Stimulated activated CD4-positive, alpha-beta T cell treated with anti-CD3 and anti-CD28 coated beads, Interleukin-2, amount 100 ng/mL, for 48 hours (primary cell): Measurements from ENCODE around the gene SLC35E1.
A peak's percentile ranks its signal among the peaks of the same experiment; 100 is the strongest.

Experiments used
- DNase-seq, 2 donors: peaks; one replicate each; pipeline ENCODE4 v3.0.0-alpha.2; 2020

The SLC35E1 gene

GRCh38 chr19:16595097-16595496, 22.9 kb upstream of the SLC35E1 start:
- DNase-seq = no peak

GRCh38 chr19:16594681-16595091, 22.5 kb upstream of the SLC35E1 start:
- DNase-seq = no peak

GRCh38 chr19:16594131-16594586, 21.9 kb upstream of the SLC35E1 start:
- no peak for DNase-seq

DNA sequence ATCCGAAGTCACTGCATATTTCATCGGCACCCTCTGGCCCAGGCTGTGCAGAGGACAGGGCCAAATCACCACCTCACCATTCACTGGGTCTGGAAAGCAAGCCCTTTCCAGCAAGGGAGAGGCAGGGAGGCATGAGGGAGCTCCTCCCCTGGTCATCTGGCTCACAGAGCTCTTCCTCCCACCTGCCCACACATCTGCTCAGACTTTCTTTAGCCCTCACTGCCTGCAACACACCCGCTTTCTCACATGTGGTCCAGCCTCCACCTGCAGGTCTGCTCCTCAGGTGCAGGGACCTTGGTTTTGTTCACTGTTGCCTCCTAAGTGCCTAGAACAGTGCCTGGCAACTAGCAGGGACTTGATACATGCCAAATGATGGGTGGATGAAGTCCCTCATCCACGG, 21.0 kb upstream of the SLC35E1 start:
- no peak for DNase-seq

- no peak for DNase-seq
Measured at GRCh38 chr19:16591803-16592556, 19.8 kb upstream of the SLC35E1 start.

GRCh38 chr19:16590876-16591802, 18.9 kb upstream of the SLC35E1 start:
- DNase-seq = no peak

DNA sequence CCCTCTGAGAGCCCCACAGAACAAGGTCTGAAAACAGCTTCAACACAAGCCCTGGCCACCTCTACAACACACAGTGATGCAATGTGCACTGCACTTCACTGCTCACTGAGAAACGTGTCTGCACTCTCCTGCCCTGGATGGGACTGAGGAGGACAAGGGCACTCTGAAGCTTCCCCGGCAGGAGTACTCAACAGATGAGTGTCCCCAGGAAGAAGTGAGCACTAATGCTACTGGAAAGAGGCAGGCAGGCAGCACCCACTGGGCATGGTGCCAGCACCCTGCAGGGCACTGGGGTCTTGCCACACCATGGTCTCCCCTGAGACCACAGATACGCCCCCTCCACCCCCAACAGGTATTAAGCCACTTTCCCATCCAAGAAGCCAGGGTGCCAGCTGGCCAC, 17.7 kb upstream of the SLC35E1 start:
- DNase-seq = no peak

DNA sequence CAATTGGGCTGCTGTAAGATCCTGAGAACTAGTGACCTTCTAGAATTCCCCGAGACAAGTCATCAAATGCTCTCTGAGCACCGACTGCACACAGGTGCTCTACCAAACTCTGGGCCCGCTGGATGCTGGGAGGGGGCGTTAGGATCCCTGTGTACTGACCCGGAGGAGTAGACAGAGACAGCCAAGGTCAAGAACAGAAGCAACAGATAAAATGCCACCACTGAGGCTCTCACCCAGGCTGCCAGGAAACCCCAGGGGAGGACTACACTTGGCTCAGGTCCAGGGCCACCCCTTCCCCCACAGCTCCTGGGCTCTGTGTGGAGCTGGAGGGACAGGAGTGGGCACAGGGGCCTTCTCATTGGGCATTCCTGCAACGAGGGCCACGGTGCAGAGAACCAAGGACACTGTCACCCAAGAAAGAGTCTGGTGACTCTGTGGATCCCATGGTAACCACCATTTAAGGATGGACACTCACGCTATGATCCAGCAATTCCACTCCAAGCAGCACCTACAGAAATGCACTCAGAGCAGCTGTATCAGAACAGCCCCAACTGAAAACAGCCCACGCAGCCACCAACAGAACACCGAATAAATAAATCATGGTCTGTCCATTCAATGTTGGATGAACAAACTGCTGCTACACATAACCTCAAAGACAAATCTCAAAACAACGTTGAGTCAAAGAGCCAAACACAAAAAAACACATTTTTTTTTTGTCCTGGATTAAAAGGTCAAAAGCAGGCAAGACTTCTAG, 16.8 kb upstream of the SLC35E1 start:
- no peak for DNase-seq

DNA sequence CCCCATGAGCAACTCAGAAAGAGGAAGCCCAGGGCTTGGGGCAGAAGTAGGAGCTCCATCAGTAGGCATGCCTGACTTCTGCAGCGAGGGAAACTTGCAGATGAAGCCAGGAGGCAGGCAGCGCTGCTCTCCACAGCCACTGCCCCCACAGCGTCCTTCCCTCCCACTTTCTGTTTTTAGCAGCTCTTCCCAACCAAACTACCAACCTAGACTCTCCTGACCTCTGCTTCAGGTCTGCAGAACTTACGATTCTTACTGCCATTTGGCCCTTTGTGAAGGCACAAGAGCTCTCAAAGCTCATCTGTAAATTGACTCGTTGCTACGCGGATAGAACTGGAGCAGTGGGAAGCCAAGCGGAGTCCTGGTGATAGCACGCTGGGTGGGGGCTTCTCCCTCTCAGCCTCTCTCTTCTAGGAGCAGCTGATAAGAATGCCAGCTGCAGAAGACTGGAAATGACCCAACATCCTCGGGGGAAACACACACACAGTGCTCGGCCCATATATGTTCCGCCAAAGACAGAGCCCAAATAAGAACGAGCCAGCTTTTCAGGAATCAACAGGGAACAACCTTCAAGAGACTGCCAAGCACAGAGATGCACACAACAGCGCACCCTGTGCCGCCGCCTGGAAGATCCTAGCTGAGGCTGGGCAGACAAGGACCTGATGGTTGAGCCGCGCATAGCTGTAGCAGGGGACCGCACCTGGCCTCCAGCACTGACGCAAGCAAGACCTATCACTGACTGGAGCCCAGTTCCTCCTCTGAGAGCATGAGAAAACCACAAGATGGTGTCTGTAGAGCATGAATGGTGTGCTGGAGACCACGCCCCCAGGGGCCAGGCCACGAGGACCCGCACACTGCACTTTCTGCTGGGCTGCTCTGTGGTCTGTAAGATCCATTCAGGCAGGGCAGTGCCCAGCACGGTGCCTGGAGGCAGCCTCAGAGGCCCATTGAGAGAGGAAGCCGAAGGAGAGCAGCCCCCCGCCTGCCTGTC, 15.9 kb upstream of the SLC35E1 start:
- peak; percentile 47 to 48 for DNase-seq

DNA sequence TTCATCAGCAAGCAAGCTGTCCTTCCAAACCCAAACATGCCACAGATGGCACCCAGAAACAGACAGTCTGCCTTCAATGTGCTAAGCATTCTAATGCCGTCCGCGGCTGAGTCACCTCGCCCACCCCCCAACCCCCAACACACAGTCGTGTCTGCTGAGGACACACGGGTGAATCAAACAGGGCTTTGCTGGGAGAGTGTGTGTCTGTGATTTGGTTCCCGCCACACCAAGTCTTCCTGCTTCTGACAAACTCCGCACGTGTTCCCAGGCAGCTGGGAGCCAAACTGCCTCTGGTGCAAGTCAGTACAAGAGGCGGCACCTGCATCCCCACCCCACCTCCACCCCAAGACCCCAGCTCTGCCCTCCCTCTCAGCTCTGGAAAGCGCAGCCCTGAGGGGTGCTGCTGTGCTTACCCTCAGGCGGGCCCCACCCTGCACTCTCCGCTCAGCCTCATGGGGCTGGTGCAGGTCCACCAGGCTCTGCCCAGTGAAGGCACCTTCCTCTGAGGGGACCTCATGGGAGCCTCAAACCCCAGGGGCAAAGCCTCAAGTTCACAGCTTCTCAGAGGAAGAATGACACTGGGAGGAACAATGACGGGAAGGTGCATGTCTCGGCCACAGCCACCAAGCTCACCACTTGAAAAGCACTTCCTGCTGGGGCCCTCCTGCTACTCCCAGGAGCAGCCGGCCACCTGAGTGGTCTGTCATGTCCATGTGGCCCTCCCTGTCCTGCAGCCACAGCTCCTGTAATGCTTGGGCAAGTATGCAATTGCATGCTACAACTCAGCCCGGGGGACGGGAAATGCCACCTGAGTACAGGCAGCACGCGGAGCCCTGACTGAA, 15.0 kb upstream of the SLC35E1 start:
- DNase-seq = no peak

DNA sequence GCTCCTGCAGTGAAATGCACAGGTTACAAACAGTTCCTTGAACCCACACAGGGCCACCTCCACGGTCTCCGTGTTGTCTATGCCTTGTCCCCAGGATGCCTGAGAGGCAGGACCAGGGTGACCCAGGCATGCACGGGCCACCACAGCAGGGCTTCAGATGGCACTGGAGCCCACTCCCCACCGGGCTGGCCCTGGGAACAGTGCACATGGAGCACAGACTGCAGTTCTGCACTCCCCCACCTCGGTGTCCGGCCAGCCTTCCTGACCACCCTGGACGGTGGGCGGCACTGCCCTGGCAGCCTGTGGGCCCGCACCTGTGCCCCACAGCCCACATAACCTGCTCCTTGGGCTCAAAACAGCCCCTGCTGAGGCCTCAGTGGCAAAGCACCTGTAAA, 14.3 kb upstream of the SLC35E1 start:
- DNase-seq = no peak

GRCh38 chr19:16585808-16586476, 13.7 kb upstream of the SLC35E1 start:
- DNase-seq = no peak

DNA sequence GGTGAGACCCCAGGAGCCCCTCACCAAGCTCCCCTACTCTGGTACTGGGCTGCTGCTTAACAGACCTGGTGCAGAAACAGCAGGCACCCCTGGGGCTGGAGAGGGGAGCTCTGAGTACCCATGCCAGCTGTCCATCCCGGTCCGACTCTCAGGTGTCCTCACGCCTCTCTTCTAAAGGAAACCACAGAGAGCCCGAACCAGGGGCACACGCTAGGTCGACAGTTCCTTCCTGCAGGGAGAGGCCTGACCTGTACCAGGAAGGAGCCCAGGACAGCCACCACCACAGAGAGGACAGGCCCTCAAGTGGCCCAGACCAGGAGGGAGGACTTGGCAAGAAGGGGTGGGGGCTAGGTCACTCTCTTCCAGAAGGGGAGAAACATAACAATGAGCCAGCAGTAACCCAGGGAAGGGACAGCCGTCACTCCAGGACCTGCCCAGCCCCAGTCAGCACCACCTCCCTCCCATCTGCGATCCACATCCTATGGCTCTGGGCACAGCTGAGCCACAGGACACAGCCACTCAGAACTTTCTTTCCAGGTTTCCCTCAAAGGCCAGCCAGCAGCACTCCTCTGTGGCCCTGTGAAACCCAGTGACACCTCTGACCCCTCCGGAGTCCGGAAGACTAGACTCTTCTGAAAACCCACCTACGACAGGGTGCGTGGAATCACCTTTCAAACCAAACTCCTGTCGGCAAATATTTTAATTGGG, 13.0 kb upstream of the SLC35E1 start:
- no peak for DNase-seq

- peak; percentile 73 to 81 for DNase-seq
Measured at GRCh38 chr19:16584248-16585093, 12.3 kb upstream of the SLC35E1 start.

GRCh38 chr19:16582486-16583261, 10.5 kb upstream of the SLC35E1 start:
- no peak for DNase-seq

DNA sequence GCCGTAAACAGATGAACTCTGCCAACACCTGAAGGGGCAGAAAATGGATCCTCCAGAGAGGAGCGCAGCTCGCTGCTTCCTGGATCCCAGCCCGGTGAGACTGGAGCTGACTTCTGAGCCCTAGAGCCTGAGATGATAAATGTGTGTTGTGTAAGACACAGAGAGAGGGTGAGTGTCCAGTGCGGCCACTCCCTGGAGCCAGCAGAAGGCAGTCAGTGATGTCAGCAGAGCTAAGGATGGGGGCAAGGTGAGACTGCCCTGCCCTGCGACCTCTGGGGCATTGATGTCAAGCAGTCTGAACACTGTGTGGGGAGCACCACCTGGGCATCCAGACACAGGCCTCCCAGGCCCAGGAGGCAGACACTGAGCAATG, 9.7 kb upstream of the SLC35E1 start:
- DNase-seq = no peak

DNA sequence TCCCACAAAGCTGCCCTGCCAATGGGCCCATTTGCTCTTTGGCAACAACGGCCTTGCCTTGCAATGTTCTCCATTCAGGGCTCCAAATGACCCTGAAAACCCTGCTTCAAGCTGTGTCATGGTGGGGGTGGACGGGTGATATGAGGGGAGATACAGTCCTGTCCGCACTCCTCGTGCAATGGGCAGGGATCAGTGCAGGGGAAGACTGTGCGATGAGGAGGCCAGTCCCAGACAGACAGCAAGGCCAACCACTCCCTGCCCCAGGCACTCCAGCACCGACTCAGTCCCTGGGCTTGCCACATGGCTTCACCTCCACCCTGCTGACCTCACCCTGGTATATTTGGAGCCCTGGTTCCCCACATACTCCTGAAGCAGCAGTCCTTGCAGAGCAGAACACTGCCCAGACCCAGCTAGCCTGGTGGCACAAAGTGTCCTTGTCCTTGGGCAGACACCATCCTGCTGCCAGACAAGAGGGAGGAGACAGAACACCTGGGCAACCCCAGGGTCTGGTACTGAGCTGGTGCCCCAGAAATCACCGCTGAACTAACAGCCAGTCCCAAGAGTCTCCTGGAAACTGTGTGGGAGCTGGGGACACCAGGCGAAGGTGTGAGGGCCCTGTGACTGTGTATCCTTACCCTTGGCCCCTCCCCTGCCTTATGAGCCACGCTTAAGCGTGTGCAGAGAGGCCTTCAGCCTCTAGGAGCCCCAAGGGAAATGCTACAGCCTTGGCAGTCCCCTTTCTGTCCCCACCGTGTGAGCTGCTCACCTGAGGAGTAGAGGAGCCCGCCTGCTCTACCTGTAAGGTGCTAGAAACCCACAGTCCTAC, 9.1 kb upstream of the SLC35E1 start:
- DNase-seq = no peak
